ENCODE measurements around the gene GPR78. TPM values are rescaled to one million over a fixed set of nuclear protein-coding genes. Genes with fewer than 3 reads are reported as not detected.

Gene GPR78
- total RNA-seq, 1 donor from 2014 or later = 0.54 TPM

DNA sequence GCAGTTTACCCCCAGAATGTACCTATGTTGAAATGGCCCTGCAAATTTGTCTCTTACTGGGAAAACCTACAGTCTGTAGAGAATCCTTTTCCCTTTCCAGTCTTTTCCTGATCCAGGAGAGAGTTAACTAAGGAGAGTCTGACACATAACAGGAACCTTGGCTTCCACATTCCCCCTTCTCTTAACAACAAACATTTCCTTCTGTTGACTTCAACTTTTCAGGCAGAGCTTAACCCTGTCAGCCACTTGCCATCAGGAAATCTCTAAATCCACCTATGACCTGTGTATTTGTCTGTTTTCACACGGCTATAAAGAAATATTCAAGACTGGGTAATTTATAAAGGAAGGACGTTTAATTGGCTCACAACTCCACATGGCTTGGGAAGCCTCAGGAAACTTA lies 45.6 kb upstream of the GPR78 start:
- Mint-ChIP-seq H3K9me3 (ENCODE audit: unreplicated experiment) (peaks cover 1% of the 10 kb centered on the region), H3K27ac (ENCODE audit: unreplicated experiment) (peak overlapping the region; percentile 12), H3K4me3 (ENCODE audit: unreplicated experiment) (no peak overlapping the region), H3K27me3 (ENCODE audit: unreplicated experiment) (no peaks in the 10 kb centered on the region), H3K4me1 (ENCODE audit: unreplicated experiment) (peaks cover 19% of the 10 kb centered on the region), H3K36me3 (ENCODE audit: unreplicated experiment) (no peaks in the 10 kb centered on the region)
- DNase-seq (ENCODE audit: extremely low spot score, unreplicated experiment) = no peak
- TF ChIP-seq, protein P1, sequence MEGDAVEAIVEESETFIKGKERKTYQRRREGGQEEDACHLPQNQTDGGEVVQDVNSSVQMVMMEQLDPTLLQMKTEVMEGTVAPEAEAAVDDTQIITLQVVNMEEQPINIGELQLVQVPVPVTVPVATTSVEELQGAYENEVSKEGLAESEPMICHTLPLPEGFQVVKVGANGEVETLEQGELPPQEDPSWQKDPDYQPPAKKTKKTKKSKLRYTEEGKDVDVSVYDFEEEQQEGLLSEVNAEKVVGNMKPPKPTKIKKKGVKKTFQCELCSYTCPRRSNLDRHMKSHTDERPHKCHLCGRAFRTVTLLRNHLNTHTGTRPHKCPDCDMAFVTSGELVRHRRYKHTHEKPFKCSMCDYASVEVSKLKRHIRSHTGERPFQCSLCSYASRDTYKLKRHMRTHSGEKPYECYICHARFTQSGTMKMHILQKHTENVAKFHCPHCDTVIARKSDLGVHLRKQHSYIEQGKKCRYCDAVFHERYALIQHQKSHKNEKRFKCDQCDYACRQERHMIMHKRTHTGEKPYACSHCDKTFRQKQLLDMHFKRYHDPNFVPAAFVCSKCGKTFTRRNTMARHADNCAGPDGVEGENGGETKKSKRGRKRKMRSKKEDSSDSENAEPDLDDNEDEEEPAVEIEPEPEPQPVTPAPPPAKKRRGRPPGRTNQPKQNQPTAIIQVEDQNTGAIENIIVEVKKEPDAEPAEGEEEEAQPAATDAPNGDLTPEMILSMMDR (IDR thresholded peaks at IDR 0.05) = no peak

DNA sequence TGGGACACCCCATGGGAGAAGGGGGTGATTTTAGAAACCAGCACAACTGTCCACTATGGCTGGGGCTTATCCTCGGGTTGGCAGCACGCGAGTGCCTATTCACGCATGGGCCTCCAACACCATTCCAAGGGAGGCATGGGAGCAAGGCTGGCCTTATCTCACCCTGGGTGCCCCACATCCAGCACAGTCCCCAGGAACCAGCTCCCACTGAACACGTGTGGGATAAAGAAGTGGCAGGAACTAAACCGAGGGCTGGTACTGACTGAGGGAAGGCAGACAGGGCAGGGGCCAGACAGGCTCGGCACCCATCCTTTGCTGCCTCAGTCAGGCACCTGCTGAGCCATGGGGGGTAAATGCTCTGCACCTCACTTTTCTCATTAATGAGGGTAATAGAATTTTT lies 43.7 kb upstream of the GPR78 start:
- Mint-ChIP-seq H3K27ac (ENCODE audit: unreplicated experiment) (no peak overlapping the region), H3K27me3 (ENCODE audit: unreplicated experiment) (no peaks in the 10 kb centered on the region), H3K4me1 (ENCODE audit: unreplicated experiment) (peaks cover 19% of the 10 kb centered on the region), H3K9me3 (ENCODE audit: unreplicated experiment) (no peaks in the 10 kb centered on the region), H3K36me3 (ENCODE audit: unreplicated experiment) (no peaks in the 10 kb centered on the region), H3K4me3 (ENCODE audit: unreplicated experiment) (no peak overlapping the region)
- no peak for DNase-seq (ENCODE audit: extremely low spot score, unreplicated experiment)
- TF ChIP-seq, protein P1 (IDR thresholded peaks at IDR 0.05) = no peak

DNA sequence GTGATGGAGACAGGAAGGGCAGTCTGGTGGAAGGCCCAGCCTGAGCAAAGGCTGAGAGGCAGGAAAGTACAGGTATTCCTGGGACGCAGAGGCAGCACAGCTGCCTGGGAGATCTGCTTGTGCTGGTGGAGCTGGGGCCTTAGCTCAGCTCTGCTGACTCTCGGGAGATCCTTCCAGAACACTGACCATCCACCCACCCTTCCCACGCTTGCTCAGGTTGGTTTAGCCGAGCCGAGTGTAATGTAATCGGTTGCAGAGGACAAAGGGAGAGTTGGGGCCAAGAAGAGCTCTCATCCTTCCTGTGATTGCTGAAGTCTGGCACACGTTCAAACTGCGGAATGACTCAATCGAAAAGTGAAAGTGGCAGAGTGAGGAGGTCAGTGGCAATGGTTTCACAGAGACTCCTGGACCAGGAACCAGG lies 43.1 kb upstream of the GPR78 start:
- peak overlapping the region; percentile 68 for H3K27ac Mint-ChIP-seq (ENCODE audit: unreplicated experiment)
- H3K4me3 Mint-ChIP-seq (ENCODE audit: unreplicated experiment) = no peak overlapping the region
- no peaks in the 10 kb centered on the region for H3K36me3 Mint-ChIP-seq (ENCODE audit: unreplicated experiment)
- no peak for DNase-seq (ENCODE audit: extremely low spot score, unreplicated experiment)
- no peaks in the 10 kb centered on the region for H3K9me3 Mint-ChIP-seq (ENCODE audit: unreplicated experiment)
- peaks cover 19% of the 10 kb centered on the region for H3K4me1 Mint-ChIP-seq (ENCODE audit: unreplicated experiment)
- H3K27me3 Mint-ChIP-seq (ENCODE audit: unreplicated experiment) = no peaks in the 10 kb centered on the region
- TF ChIP-seq, protein P1 (IDR thresholded peaks at IDR 0.05) = no peak

DNA sequence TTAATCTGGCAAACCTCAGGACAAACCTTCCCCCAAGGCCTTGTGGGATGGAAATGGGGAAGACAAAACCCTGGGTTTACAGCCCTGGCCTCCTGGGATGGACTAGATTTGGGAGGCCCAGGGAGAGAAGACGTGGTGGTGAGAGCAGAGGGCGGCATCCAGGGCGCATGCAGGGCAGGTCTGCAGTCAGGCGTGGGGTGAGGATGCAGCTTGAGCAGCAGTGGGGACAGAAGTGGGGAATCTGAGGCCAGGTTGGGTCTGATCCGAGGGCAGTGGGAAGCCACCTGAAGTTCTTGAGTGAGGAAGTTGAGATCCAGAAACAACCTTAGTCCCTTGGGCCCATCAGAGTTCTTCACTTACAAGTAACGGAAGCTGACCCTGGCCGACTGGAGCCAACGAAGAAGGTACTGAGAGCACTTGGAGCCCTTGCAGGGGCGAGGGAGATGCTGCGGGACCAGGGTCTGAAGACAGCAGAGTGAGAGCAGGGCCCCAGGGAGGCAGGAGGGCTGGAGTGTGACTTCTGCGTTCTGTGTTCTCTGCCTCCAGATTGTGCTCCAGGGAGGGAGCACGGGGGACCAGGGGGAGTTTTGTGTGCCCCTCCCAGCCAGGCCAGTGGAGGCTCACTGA lies 42.0 kb upstream of the GPR78 start:
- Mint-ChIP-seq H3K4me3 (ENCODE audit: unreplicated experiment) (no peak overlapping the region), H3K36me3 (ENCODE audit: unreplicated experiment) (no peaks in the 10 kb centered on the region), H3K27ac (ENCODE audit: unreplicated experiment) (no peak overlapping the region), H3K4me1 (ENCODE audit: unreplicated experiment) (peaks cover 19% of the 10 kb centered on the region), H3K27me3 (ENCODE audit: unreplicated experiment) (no peaks in the 10 kb centered on the region), H3K9me3 (ENCODE audit: unreplicated experiment) (no peaks in the 10 kb centered on the region)
- TF ChIP-seq, protein P1 (IDR thresholded peaks at IDR 0.05) = no peak
- no peak for DNase-seq (ENCODE audit: extremely low spot score, unreplicated experiment)

DNA sequence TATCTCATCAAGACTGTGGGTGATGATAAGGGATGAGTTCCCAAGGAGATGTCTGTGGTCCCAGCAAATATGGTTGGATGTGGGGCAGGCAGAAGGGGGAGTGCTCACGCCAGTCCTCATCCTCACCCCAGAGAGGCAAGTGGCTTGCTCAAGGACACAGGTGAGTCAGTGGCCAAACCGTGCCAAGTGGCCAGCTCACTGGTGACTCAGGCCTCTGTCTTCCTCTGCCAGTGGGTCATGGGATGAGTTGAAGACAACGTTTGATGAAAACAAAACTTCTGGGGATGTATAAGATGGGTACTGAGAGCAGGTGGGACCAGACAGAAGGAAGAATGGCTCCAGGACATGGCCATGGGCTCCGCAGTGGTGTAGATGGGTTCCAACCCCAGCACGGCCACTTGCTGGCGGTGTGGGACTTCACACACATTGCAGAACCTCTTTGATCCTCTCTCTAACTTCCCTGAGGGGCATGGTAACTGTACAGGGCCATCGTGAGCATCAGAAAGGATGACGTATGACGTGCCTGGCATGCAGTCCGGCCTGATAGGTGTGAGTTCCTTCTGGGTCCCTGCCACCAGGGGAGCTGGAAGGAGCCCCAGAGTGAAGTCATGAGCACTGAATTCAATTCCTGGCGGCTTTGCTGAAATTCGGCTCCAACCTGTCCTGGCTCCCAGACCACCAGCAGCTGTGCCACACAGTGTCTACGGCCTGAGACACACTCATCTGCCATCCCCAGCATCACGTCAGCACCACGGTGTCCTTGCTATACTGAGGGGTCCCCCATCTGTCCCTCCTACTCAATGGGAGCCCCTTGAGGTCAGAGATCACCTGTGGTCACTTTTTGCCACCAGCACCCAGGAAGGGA lies 41.3 kb upstream of the GPR78 start:
- Mint-ChIP-seq H3K4me3 (ENCODE audit: unreplicated experiment) (no peak overlapping the region), H3K4me1 (ENCODE audit: unreplicated experiment) (peaks cover 15% of the 10 kb centered on the region), H3K36me3 (ENCODE audit: unreplicated experiment) (no peaks in the 10 kb centered on the region), H3K27ac (ENCODE audit: unreplicated experiment) (no peak overlapping the region), H3K9me3 (ENCODE audit: unreplicated experiment) (no peaks in the 10 kb centered on the region), H3K27me3 (ENCODE audit: unreplicated experiment) (no peaks in the 10 kb centered on the region)
- TF ChIP-seq, protein P1 (IDR thresholded peaks at IDR 0.05) = no peak
- DNase-seq (ENCODE audit: extremely low spot score, unreplicated experiment) = no peak

Data from osteocyte (in vitro differentiated cells).